ENCODE measurements around the gene GALP.

The GALP gene

DNA sequence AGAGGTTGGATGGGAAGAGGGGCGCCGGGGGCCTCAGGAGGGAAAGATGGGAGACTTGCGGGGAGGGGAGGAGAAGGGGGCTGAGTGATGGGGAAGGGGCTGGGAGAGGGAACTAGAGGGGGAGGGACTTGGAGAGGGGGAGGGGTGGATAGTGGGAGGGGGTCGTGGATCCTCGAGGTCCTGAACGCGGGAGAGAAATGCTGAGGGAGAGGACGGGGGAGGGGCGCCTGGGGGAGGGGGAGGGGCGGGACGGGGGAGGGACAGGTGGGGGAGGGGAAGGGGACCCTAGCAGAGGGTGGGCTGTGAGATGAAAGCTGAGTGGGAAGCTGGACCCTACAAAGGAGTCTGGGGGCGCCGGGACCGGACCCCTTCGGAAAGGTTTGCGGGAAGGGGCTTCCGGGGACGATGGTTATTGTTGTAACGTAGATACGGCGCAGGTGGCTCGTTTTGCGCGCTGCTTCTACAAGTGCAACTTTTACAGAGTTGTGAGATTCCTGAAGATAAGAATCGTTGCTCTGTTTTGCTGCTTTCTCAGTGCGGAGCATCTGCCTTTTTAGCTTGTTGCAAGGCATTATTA is 34.3 kb upstream of the GALP start:
- Histone ChIP-seq H3K9me3 (ENCODE audit: insufficient read depth, low read length) (no peaks in the 10 kb centered on the region), H3K79me2 (ENCODE audit: low read length) (peaks cover 53% of the 10 kb centered on the region), H3K4me1 (ENCODE audit: low read length) (peaks cover 18% of the 10 kb centered on the region), H3K27ac (ENCODE audit: low read length) (peak overlapping the region; percentile 78), H3K9ac (ENCODE audit: low read length) (peak overlapping the region; percentile 75), H3K36me3 (replicated peaks; ENCODE audit: low read depth, low read length) (peaks cover 8% of the 10 kb centered on the region), H3K4me3 (ENCODE audit: low read length) (peak overlapping the region; percentile 90), H4K20me1 (ENCODE audit: insufficient read depth, low read length) (no peaks in the 10 kb centered on the region), H2AFZ (ENCODE audit: low read depth, low read length) (no peak overlapping the region), H3K4me2 (ENCODE audit: low read length) (peak overlapping the region; percentile 66), H3K27me3 (ENCODE audit: low read depth, low read length) (no peaks in the 10 kb centered on the region)
- no peak for TF ChIP-seq EZH2phosphoT487 (IDR thresholded peaks at IDR 0.05; ENCODE audit: low read depth)
- TF ChIP-seq, protein P1, sequence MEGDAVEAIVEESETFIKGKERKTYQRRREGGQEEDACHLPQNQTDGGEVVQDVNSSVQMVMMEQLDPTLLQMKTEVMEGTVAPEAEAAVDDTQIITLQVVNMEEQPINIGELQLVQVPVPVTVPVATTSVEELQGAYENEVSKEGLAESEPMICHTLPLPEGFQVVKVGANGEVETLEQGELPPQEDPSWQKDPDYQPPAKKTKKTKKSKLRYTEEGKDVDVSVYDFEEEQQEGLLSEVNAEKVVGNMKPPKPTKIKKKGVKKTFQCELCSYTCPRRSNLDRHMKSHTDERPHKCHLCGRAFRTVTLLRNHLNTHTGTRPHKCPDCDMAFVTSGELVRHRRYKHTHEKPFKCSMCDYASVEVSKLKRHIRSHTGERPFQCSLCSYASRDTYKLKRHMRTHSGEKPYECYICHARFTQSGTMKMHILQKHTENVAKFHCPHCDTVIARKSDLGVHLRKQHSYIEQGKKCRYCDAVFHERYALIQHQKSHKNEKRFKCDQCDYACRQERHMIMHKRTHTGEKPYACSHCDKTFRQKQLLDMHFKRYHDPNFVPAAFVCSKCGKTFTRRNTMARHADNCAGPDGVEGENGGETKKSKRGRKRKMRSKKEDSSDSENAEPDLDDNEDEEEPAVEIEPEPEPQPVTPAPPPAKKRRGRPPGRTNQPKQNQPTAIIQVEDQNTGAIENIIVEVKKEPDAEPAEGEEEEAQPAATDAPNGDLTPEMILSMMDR (IDR thresholded peaks at IDR 0.05; ENCODE audit: low read depth, low read length) = no peak

DNA sequence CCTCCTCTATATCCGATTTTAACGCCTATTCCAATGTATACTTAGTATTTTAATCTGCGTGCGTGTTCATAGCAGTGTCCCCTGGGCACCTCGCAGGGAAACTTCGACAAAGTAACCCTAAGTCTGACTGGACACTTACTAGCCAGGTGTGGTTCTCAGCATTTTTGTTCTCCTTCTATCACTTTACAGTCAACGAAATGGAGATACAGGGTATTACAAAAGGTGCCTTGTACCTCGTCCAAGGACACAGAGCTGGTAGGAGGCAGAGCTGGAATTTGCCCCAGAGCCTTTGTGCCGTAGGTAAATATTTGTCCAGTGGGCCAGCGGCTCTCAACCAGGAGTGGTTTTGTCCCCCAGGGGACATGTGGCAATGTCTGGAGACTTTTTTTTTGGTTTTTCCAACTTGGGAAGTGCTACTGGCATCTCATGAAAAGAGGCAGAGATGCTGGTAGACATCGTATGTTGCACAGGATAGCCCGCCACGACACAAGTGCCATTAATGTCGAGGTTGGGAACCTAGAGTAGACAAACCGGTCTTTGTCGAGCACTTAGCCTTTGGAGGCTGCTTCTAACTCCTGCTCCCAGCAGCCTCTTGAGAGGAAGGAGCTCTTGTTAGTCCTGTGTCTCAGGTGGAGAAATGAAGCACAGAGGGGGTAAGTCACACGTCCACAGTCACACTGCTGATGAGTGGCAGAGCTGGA is 33.6 kb upstream of the GALP start:
- Histone ChIP-seq H3K4me3 (ENCODE audit: low read length) (peak overlapping the region; percentile 90), H3K36me3 (replicated peaks; ENCODE audit: low read depth, low read length) (peaks cover 8% of the 10 kb centered on the region), H3K9ac (ENCODE audit: low read length) (peak overlapping the region; percentile 38; the same call in 1 of the 2 replicates), H2AFZ (ENCODE audit: low read depth, low read length) (no peak overlapping the region), H3K4me1 (ENCODE audit: low read length) (peaks cover 18% of the 10 kb centered on the region), H4K20me1 (ENCODE audit: insufficient read depth, low read length) (no peaks in the 10 kb centered on the region), H3K27ac (ENCODE audit: low read length) (no peak overlapping the region), H3K79me2 (ENCODE audit: low read length) (peaks cover 53% of the 10 kb centered on the region), H3K9me3 (ENCODE audit: insufficient read depth, low read length) (no peaks in the 10 kb centered on the region), H3K4me2 (ENCODE audit: low read length) (peak overlapping the region; percentile 66), H3K27me3 (ENCODE audit: low read depth, low read length) (no peaks in the 10 kb centered on the region)
- TF ChIP-seq, protein P1 (IDR thresholded peaks at IDR 0.05; ENCODE audit: low read depth, low read length) = no peak
- TF ChIP-seq EZH2phosphoT487 (IDR thresholded peaks at IDR 0.05; ENCODE audit: low read depth) = no peak

DNA sequence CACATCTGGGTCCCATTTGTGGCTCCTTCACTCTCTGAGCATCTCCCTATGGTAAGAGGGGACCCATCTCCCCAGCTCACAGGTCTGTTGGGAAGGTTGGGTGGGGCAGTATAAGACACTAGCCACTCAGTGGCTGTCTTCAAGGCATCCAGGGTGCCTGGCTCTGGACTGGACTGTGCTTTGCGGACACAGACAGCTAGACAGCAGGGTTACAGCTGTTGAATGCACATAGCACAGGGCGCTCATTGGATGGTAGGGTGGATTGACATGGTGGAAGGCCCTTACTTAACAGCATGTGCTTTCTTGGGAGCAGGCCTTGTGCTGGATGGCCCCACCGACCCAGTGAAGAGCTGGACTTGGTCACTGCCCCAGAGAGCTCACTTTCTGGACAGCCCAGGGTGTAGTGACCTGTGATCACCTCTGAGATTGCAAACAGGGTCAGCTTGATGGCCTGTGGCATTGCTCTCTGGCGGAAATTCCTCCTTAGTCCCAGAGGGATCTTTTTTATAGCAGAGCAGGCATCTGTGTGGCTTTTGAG is 32.8 kb upstream of the GALP start:
- Histone ChIP-seq H3K9ac (ENCODE audit: low read length) (no peak overlapping the region), H3K79me2 (ENCODE audit: low read length) (peaks cover 53% of the 10 kb centered on the region), H3K27ac (ENCODE audit: low read length) (no peak overlapping the region), H2AFZ (ENCODE audit: low read depth, low read length) (no peak overlapping the region), H3K4me1 (ENCODE audit: low read length) (peaks cover 18% of the 10 kb centered on the region), H3K4me3 (ENCODE audit: low read length) (no peak overlapping the region), H4K20me1 (ENCODE audit: insufficient read depth, low read length) (no peaks in the 10 kb centered on the region), H3K36me3 (replicated peaks; ENCODE audit: low read depth, low read length) (peaks cover 15% of the 10 kb centered on the region), H3K27me3 (ENCODE audit: low read depth, low read length) (no peaks in the 10 kb centered on the region), H3K4me2 (ENCODE audit: low read length) (no peak overlapping the region), H3K9me3 (ENCODE audit: insufficient read depth, low read length) (no peaks in the 10 kb centered on the region)
- no peak for TF ChIP-seq EZH2phosphoT487 (IDR thresholded peaks at IDR 0.05; ENCODE audit: low read depth)
- TF ChIP-seq, protein P1 (IDR thresholded peaks at IDR 0.05; ENCODE audit: low read depth, low read length) = no peak

DNA sequence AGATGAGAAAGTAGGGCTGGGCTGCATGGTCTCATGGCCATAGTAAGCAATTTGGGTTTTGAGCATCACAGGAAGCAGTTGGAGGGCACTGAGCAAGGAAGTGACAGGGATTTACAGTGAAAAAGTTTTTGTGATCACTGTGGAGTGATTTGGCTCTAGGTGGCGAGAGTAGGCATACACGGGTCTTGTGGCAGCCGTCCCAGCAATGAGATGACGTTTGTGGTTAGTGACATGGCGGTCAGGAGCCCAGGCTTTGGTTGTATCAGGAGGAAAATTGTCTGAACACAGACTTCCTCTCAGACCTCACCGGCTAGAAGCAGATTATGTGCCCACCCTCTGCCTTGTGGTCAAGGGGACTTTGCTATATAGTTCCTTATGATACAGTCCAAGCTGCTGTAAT is 31.4 kb upstream of the GALP start:
- peaks cover 24% of the 10 kb centered on the region for H3K36me3 ChIP-seq (replicated peaks; ENCODE audit: low read depth, low read length)
- H3K4me2 ChIP-seq (ENCODE audit: low read length) = no peak overlapping the region
- no peak overlapping the region for H3K9ac ChIP-seq (ENCODE audit: low read length)

More for the DNA sequence above, 31.4 kb upstream of the GALP start:
- Histone ChIP-seq H4K20me1 (ENCODE audit: insufficient read depth, low read length) (no peaks in the 10 kb centered on the region), H2AFZ (ENCODE audit: low read depth, low read length) (no peak overlapping the region), H3K27me3 (ENCODE audit: low read depth, low read length) (no peaks in the 10 kb centered on the region), H3K4me3 (ENCODE audit: low read length) (no peak overlapping the region), H3K9me3 (ENCODE audit: insufficient read depth, low read length) (no peaks in the 10 kb centered on the region), H3K79me2 (ENCODE audit: low read length) (peaks cover 53% of the 10 kb centered on the region), H3K4me1 (ENCODE audit: low read length) (peaks cover 18% of the 10 kb centered on the region), H3K27ac (ENCODE audit: low read length) (no peak overlapping the region)
- no peak for TF ChIP-seq EZH2phosphoT487 (IDR thresholded peaks at IDR 0.05; ENCODE audit: low read depth)
- TF ChIP-seq, protein P1 (IDR thresholded peaks at IDR 0.05; ENCODE audit: low read depth, low read length) = no peak
